DMS153 treated with DMSO at 0.1 percent for 48 hours (cell line): ENCODE results near the gene HMOX2.

Experiments used
- DNase-seq: peaks from one replicate; lab custom pipeline; 2025; ENCODE audit not compliant: unreplicated experiment; lab: John Stamatoyannopoulos, UW

HMOX2 gene

DNA sequence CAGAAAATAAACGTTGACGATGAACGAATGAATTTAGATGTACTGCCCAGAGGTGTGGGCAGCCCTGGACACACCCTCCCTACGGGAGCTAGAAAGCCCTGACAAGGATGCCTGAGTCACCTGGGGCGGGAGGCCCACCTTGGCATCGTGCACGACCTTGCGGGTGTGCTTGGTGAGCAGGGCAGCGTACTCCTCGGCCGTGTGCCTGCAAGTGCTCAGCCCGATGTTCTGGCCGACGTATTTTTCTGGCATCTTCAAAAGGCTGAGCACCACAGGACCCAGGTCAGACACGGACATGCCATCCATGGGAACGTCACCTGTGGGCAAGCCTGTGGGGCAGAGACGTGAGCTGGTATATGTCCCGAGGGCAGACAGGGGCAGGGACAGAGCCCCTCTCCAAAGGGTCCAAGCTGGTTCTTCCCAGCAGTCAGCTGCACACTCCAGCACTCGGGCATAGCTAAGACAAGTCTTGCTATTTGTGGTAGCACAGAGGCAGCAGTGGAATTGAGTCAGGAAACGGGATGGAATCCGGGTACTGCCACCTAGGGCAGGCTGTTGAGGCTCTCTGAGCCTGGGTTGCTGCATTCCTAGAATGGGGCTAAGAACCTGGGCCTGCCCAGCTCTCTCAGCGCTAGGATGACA lies 12.6 kb upstream of the HMOX2 start:
- DNase-seq, result no peak

DNA sequence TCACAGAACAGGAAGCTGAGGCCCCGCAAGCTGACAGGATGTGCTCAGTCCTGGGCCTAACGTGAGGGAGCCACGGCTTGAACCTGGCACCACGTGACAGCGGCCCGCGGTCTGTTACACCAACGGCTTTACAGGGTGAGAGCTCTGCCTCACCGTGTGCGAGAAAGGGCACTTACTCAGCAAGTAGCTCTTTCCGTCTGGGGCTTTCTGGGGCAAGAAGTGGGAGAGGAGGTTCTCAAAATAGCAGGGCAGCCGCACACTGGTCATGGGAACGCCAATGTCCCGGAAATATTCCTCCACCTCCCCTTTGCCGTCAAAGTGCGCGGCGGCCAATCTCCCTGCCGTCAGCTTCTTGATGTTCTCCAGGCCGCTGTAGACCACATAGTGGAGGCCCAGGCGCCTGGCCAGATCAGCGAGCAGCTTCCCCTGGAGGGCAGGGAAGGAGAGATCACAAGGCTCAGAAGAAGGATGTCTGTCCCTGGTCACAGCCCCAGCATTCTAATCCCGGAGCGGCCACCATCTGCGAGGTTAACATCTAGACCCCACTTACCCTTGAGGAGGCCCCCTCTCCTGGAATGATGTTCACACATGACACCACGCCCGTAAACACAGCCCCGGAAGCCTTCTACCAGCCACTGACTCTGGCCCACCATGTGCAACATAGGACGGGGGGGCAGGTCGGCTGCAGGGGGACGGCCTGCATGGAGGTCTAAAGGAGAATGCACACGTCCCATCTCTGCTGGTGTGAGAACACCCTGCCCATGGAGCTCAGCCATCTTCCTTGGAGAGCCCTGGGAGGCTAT lies 10.0 kb upstream of the HMOX2 start:
- DNase-seq, result no peak

DNA sequence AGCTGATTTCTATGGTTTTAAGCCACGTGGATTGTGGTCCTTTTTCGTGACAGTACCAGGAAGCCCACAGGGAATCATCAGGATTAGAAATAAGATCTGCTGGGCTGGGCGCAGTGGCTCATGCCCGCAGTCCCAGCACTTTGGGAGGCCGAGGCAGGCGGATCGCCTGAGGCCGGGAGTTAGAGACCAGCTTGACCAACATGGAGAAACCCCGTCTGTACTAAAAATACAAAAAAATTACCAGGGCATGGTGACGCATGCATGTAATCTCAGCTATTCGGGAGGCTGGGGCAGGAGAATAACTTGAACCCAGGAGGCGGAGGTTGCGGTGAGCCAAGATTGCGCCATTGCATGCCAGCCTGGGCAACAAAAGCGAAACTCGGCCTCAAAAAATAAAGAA lies 8.3 kb upstream of the HMOX2 start:
- DNase-seq, result no peak

DNA sequence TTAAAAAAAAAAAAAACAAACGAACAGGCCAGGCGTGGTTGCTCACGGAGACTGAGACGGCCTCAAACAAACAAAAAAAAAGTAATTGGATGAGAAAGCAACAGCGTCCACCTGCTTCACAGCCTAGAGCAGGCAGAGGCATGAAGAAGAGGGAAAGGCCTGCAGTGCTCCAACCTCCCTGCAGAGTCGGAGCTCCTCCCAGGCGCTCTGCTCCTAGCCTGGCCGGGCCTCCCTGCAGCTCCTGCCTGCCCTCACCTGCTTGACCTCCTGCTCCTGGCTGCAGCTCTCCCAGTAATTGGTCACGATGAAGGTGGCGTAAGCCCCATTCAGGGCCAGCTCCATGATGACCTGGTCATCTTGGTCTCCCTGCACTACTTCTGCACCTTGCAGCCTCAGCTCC lies 7.2 kb upstream of the HMOX2 start:
- DNase-seq, result no peak

DNA sequence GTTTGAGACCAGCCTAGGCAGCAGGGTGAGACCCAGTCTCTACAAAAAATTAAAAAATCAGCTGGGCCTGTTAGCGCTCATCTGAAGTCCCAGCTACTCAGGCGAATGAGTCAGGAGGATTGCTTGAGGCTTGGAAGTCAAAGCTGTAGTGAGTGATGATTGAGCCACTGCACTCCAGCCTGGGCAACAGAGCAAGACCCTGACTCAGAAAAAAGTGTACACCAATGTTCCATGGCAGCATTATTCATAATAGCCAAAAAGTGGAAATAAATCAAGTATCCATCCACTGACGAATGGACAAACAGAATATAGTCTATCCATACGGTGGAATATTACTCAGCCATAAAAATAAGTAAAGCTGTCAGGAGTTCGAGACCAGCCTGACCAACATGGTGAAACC lies 4.3 kb upstream of the HMOX2 start:
- DNase-seq, result no peak

DNA sequence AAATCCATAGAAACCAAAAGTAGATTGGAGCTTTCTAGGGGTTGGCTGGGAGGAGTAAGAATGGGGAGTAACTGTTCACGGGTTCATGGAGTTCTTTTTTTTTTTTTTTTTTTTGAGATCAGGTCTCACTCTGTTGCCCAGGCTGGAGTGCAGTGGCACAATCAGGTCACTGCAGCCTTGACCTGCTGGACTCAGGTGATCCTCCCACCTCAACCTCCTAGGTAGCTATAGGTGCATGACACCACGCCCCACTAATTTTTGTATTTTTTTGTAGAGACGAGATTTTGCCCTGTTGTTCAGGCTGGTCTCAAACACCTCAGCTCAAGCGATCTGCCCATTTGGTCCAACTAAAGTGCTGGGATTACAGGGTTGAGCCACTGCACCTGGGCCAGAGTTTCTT lies 3.3 kb upstream of the HMOX2 start:
- DNase-seq, result no peak

DNA sequence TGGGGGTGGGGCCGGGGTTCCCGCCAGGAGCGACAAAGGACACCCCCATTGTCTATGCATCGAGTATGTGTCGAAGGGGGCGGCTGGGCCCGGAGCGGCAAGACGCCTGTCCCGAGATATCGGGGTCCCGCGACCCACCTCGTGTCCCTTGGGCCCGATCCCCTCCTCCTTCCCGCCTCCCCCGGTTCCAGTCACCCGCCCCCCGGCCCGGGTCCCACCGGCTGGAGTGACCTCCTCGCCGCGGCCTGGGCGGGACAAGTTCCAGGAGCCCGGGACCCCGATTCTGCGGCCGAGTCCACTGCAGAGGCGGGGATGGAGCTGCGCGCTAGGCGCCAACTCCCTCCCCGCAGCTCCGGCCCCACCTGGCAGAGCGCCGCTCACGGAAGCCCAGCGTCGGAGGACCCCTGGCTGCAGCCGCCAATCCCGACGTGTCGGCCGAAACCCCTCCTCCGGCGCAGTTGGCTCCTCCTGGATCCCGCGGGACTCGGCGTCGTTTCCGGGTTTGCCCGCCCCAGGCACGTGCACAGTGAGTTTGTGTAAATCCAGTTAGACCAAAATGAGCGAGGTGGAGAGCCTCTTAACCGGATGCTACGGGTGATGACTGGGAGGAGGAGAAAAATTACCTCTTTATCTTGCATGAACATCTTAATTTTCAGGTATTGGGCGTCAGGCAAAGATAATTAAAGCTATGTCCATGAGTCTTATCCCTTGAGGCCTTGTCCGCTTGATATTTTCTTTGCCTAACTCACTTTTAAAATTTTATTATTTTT lies 1.8 kb upstream of the HMOX2 start, which contains the start of gene NMRAL1:
NMRAL1 (minus strand) TSS at position 434 of the 770 bp plus-strand sequence. CDS start 493 bp downstream, outside the sequence.
- peak; percentile 93 for DNase-seq

DNA sequence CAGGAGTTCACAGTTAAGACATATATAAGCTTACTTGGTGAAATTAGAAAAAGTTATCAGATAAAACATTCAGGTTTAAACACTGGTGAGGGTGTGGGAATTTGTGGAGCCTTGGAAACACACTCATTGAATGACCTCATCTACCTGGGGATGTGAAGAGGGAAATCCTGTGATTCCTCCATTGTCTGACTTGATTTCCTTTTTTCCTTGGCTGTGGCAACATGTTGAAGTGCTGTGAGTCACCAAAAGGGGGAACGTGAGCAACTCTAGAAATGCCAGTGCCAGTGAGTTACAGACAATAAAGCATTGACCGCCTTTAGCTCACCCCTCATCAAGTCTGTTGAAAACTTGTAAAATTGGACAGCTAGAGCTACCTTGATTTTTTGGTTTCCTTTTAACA lies 1.8 kb downstream of the HMOX2 start:
- DNase-seq, result peak; percentile 36

DNA sequence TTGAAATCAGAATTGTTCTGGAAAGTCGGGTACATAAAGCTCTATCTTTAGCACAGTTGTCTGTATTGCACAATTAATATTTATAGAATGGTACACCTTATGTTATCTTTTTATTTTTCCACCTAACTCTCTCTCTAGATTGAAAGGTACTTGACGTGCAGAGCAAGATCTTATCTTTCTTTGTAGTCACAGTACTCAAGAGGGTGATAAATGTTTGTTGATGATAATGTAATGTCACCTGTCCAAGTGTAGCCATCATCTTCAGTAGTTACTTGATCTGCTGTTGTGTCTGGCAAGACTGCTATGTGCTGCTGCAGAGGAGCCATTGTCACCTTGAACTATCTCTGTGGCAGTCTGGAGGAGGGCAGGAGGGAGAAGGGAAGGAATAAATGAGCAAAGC lies 5.3 kb downstream of the HMOX2 start:
- no peak for DNase-seq

DNA sequence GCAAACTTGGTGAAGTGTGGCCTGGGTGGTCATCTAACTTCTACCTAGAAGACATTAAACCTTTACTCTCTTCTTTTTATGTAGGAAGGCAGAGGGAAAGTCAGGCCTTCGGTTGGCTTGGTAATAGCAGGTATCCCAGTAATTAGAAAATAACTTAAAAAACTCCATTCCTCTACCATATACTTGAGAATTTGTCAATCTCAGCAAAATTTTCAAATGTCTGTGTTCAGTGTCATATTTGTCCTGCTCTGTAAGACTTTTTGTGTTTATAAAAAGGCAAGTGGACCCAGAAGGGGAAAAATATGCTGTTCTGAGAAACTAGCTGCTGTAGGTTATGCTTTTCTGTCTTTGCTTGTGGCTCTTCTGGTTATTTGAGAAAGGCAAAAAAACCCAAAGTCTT lies 5.8 kb downstream of the HMOX2 start:
- no peak for DNase-seq

DNA sequence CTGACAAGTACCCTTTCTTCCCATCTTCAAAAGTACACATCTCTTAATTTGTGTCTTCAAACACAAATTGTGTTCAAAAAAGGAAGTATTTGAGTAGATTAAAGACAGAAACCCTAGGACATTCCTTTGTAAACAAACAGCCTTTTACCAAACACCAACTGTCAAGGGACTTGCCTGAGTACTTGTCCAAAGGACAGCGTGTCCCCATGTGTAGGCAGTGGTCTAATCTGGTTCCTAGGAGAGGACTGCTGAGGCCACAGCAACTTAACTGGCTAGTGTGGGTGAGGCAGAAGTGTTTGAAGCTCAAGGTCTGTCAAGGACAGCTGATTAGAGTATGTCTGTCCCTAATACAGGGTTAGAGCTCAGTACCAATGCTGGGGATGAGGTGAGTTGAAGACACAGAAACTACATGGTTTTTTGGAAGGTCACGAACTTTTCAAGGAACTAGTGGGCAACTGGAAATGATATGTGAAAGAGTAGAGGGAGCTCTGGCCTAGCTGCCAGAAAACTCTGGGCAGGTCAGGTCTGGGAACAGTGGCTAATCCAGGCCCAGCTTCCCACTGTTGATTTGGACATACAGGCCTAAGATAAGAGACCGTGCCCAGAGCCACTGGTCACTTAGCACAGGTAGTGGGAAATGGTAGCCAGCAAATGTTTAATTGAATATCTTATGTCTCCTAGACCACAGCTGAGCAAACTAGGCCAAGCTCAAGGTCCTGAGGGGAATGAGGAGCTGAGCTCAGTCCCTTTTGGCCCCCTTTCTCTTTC lies 10.1 kb downstream of the HMOX2 start:
- DNase-seq, result no peak

DNA sequence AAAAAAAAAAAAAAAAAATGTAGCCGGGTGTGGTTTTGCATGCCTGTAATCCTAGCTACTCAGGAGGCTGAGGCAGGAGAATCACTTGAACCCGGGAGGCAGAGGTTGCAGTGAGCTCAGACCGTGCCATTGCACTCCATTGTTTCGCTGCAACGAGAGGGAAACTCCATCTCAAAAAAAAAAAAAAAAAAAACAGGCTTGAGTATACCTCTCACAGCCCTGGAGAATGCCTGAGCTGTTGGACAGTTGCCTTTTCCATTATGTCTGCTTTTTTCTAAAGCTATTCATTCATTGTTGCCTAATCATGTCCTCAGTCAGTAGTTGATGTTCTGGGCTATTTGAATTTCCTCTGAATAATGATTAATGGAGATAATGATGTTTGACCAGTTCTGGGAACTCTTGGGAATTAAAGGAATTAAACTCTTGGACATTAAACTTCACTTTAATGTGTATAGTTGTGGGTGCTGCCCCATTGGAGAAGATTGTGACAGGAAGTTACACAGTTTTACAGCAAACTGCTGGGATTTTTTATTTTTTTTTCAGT lies 11.8 kb downstream of the HMOX2 start:
- DNase-seq, result no peak

DNA sequence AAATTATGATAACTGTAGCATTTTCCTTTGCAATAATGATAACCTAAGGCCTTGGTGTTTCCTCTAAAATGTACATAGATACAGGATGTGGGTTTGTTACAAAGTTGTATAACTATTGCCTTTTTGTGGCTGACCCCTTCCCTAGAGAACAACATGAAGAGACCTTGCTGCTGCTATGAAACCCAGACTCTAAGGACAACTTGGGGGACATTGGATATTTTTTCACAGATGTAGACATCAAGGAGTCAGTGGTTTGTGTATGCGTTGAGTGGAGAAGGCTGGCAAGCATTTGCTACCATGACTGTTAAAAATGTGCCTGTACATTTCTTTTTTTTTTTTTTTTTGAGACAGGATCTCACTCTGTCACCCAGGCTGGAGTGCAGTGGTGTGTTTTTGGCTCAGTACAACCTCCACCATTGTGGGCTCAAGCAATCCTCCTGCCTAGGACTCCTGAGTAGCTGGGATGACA lies 12.3 kb downstream of the HMOX2 start:
- DNase-seq, result no peak

DNA sequence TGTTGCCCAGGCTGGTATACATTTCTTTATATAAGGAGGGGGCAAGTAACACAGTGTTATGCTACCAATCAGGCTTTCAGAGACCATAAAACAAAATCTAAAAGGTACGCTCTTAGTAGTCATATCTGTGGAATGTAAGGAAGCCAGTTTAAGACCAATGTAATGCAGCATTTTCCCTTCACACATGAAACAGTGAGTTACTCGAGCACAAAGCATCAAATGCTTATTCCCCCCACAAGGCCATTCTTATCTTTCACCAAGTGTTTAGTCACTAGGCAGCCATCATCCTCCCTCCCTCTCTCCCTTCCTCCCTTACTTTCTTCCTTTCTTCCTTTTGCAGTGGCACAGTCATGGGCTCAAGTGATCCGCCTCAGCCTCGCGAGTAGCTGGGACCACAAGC lies 12.8 kb downstream of the HMOX2 start:
- DNase-seq, result no peak

DNA sequence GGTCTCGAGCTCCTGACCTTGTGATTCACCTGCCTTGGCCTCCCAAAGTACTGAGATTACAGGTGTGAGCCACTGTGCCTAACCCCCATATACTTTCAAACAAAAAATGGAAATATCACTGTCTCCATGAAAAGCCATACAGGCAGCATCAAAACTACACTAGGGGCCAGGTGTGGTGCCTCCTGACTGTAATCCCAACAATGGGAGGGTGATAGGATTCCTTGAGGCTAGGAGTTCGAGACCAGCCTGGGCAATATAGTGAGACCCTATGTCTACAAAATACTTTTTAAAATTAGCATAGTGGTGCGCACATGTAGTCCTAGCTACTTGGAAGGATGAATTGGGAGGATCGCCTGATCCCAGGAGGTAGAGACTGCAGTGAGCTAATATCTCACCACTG lies 15.7 kb downstream of the HMOX2 start:
- no peak for DNase-seq

DNA sequence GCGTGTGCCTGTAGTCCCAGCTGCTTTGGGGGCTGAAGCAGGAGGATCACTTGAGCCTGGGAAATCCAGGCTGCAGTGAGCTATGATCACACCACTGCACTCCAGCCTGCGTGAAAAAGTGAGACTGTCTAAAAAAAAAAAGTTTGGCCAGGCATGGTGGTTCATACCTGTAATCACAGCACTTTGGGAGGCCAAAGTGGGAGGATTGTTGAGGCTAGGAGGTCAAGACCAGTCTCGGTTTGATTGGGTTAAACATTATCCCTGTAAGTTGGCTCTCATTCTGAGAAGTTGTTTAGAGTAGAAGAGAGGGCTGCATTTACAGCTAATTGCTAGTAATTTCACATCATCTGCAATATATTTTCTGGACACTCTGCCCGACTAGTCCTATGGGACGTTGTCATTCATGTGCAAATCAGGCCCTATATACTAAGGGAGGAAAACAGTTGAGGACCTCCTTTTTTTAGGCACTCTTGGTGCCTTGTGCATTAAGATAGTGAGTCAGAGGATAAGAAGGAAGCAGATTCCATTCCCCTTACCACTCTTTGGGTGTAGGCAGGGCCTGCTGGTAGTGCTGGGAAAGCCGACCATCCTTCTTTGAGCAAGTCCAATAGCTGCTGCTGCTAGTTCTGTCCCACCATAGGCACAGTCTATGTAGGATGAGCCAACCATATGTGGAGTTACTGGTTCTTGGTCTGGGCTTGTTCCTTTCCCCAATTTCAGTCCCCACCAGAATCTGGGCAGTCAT lies 18.7 kb downstream of the HMOX2 start:
- no peak for DNase-seq

DNA sequence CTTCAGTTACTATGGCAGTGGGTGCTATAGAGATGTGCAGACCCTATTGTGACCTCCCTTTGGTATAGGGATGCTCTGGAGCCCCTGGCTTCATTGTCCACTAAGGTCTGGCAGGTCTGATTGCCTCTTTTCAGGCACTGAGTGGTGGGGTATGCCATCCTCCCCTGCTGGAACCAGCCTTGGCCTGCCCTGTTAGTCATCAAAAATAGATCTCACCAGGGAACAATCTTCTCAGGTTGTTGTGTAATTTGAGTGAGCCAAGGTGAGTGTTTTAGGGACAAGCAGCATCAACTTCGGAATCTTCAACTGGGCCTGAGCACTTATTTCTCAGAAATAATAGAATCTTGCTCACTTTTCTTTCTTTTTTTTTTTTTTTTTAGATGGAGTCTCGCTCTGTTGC lies 19.6 kb downstream of the HMOX2 start:
- no peak for DNase-seq

DNA sequence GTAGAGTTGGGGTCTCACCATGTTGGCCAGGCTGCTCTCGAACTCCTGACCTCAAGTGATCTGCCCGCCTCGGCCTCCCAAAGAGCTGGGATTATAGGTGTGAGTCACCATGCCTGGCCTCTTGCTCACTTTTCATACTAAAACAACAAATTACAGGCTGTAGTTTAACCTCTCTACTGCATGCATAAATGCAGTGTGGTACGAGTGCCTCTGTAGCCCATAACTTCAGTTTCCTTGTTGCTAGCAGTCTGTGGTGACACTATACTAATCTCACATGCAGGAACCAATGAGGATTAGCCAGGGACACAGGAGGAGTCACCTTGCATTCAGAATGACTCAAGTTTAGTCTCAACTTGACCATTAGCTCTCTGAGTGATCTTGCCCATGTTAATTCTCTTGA lies 20.1 kb downstream of the HMOX2 start:
- no peak for DNase-seq

DNA sequence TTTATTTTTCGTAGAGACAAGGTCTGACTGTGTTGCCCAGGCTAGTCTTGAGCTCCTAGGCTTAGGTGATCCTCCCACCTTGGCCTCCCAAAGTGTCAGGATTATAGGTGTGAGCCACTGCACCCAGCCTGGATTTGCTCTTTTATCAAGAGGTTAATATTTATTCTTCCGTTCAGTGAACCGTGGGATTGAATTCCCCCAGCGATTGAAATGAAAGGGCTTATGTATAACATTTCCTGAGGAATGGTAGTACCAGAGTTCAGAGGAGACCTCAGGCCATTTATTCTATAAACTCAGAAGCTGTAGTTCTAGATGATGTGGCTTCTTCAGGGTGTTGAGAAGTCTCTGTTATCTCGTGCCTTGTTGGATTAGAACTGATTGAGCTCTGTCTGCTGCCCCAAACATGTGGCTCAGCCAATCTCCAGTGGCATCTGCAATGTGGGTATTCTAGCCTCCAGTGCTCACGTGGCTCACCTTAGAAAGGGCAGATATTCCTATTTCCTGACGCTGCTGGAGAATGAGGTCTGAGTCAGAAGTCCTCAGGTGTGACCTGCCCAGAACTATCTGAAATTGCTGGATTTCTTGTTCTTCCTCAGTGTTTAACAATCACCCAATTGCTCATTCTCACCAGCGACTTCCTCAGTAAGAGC lies 22.5 kb downstream of the HMOX2 start:
- DNase-seq, result no peak

DNA sequence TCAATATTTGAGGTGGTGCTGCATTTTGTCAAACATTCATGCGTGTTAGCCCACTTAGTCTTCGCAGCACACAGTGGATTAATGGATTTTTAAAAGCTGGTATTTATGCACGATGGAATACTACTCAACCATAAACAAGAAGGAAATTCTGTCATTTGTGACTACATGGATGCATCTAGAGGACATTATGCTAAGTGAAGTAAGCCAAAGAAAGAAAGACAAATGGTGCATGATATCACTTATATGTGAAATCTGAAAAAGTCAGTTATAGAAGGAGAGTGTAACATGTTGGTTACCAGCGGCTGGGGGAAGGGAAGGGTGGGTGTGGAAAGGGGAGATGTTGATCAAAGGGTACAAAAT lies 23.0 kb downstream of the HMOX2 start:
- DNase-seq, result no peak
